AML-193 (cell line): ENCODE results near the gene IKZF2.

ENCODE experiments used
- DNase-seq, 2 experiments: peaks; one replicate each; lab custom pipeline; 2025; lab: John Stamatoyannopoulos, UW

The IKZF2 gene

DNA sequence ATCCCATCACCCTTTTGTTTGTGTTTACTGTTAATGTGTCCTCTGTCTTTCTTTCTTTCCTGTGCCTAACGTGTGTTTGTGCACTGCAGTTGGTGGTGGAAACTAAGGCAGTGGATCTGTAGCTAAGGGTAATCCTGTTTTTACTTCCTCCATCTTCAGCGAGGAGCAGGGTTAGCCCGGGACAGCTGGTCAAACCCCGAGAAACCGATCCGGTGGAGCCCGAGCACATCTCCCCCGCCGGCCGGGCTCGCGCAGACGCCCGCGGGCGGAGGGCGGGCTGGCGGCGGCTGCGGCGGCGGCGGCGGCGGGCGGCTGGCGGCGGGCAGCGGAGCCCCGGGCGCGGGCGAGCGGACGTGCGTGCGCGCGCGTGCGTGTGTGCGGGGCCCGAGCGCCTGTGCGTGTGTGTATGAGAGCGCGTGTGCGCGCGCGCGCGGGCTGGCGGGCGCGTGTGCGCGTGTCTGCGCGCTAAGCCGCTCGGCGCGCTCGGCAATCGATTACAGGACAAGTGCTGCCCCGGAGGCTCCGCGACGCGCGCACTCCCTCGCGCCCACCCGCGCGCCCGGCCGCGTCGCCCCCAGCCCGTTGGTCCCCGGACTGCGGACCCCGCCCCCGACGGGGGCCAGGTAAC lies at the start of gene IKZF2:
TSS of gene IKZF2 (minus strand) at position 176 of the 628 bp plus-strand sequence. CDS start 2,983 bp downstream, outside the sequence.
- peak; percentile 80 to 82 for DNase-seq

GRCh38 chr2:213199871-213200270 lies 48.5 kb upstream of the IKZF2 start:
- DNase-seq = no peak

- DNase-seq = no peak
Observed at GRCh38 chr2:213189001-213189899, 37.8 kb upstream of the IKZF2 start.

GRCh38 chr2:213188533-213188867 lies 37.1 kb upstream of the IKZF2 start:
- DNase-seq = no peak

DNA sequence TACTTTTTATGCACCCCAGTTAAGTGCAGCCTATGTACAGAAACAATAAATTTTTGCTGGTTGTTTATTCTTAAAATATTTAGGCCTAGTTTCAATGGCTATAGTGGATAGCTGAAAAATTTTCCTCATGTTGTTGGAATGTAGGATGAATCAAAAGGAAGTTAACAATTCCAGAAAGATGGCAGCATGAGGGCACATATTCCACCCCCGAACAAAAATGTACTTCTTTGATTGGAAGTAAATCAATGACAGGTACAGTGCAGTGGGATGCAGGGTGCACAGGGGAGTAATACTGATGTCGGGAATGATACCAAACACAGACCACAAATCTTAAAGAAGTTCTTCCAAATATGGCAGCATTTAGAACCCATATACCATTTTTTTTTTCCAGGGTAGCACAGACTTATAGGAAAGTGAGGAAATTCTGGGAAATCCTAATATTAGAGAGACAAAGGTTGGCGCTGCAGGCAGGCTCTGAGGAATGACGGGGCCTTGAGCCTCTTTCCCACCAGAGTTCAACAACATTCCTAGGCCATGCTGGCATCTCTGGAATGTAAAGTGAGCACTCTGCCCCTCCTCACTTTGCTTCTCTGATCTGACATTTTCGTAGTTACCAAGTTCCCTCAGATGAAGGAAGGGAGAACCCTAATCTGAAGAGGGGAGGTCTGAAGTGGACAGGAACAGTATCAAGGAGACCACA lies 36.6 kb upstream of the IKZF2 start:
- no peak for DNase-seq

DNA sequence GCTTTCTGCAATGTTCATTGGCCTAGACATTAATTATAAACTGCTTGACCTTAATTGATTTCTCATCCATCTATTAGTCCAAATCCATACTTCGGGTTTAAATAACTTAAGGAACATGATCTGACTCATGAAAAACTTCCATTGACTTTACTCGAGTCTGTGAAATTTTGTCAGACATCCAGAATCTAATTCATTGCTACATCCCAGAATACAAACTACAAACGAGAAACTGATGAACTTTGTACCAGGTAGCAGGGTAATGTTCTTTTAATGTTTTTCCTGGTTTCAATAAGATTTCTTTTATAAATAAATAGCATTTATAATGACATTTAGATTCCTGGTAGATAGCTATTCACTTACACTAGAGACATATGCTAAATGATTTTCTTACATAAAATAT lies 36.0 kb upstream of the IKZF2 start:
- DNase-seq = no peak

- DNase-seq = no peak
Observed at GRCh38 chr2:213185147-213185822, 33.9 kb upstream of the IKZF2 start.

GRCh38 chr2:213181712-213182111 lies 30.3 kb upstream of the IKZF2 start:
- DNase-seq = no peak

DNA sequence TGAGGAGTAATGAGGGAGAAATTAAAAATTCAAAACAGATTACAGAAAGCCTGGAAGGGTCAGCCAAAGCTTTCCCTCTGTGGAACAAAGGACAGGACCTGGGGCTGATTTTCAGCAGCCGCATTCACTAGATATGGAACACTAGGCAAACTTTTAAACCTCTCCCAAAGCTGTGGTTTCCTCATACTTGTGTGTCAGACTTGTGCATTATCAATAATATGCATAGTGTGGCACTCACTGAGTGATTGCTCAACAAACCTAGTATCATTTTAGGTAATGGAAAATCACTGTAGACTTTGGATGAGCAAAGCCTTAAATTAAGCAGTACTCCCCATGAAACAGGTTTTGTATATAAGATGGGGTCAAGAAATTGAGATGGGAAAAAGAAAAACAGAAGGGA lies 26.3 kb upstream of the IKZF2 start:
- no peak for DNase-seq

DNA sequence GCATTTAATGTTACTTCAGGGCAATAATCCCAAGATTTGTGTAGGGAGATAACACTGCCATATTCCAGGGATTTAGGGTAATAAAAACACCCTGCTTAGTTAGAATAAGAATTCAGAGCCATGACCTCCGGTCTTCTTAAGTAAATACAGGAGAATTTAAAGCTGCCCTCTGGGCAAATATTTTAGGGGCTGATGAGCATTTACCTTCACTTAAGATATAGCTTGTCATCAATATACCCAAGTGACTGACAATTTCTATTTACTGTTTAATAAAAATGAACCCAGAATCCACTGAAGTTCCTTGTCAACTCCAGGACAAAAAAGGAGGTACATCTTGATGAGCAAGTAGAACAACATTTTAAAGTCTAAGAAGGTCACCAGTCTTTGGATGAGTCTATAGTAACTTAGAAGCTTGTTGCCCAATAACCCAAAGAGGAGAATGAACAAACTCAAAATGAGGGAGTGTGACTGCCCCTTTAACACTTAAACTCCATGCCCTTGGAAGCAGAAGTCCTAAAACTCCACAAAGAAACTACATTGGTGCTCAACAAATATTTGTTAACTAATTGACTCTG lies 24.3 kb upstream of the IKZF2 start:
- no peak for DNase-seq

DNA sequence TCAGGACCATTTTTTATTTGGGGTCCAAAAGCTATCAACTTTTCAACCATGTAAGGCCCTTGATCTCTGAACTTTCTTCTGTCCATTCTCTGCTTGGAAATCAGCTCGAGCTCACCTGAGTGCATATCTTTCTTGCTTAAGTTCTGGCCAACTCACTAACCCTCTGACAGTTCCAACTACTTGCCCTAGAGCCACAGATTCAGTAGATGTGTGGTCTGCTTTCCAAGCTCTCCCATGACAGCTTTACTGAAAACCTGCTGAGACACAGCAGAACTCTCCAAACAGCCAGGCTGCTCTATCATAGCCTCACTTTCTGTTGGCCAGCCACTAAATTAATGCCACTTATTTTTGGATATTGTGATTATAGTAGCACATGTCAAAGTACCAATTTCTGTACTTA lies 21.2 kb upstream of the IKZF2 start:
- no peak for DNase-seq

- no peak for DNase-seq
Observed at GRCh38 chr2:213171147-213171546, 19.7 kb upstream of the IKZF2 start.

DNA sequence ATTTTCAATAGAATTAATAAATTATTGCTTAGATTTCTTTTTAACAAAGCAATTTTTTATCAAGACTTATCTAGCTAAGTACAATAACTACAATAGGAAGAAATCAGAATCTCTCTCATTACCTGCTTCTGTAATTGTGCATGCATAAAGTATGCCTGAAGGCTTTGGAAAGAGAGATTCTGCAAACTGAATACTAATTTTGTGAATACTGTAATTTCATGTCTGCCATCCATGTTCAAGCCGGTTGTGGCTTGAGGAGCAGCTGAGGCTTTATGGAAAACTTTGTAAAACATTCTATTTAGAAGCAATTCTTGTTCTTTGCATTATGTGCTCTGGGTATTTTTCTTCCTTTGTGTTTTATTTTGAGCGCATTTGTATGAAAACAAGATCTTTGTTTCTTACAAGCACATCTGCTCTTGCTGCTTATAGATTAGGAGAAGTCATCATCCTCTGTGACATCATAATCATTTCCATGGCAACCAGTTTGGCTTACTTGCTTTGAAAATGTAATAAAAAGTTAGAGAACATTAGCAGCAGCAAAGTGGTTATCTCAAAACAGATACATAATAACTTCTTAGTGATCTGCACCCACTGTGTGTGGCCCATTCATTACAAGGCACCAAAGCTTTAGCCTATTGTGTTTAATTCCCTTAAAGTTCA lies 16.0 kb upstream of the IKZF2 start:
- DNase-seq = no peak

DNA sequence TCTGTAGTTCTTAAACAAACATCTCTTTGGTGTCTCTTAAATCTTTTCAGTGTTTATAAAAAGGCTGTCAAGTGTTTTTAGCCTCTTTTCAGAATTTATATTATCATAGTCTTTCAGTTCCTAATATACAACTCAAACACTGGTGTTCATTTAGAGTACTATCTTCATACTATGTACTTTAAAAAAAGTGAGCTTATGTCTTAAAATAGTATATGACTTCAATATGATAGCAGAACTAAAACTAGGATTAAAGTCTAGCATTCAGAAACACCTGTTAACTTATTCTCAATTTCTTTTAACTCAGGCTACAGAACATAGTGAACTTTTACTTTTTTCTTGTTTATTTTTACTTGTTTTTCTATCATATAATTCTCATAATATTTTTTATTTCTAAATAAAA lies 14.7 kb upstream of the IKZF2 start:
- DNase-seq = no peak

DNA sequence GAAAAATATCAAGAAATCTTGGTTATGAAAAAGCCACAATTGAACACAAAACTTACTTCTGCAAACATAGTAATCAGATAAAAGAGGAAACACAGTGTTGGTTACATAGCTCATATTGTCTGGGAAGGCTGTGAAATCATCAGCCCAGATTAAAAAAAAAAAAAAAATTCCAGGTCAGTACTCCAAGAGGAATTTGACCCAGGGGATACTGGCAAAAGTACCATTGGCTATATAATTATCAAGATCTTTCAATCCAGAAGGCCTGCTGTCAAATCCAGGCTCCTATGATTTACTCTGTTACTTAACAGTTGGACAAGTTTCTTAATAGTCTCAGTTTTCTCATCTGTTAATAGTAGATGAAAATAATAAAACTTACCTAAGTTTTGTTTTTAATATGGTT lies 12.9 kb upstream of the IKZF2 start:
- no peak for DNase-seq

DNA sequence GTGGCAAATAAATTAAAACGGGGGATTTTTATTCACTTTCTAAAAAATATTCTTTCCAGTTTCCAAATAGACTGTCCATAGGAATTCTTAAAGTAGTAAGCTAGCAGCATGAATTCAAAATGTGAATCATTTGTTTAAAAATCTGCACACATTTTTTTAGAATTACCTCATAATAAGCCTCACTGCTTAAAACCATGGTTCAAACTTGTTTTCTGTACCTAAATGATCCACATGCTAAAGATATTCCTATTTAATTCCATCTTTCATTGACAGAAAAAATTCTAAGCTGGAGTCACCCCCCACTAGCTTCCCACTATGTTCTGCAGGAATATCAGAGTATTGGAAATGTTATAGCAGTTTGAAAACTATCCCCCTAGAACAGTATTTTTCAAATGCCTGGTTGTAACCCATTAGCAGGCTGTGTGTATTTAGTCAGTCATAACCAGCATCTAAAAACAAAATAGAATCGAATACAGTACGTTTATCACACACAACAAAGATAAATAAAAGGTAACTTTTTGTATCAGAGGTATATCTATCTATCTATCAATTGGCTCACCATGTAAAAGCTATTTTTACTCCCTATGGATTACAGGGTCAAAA lies 11.2 kb upstream of the IKZF2 start:
- no peak for DNase-seq

GRCh38 chr2:213161759-213162515 lies 10.5 kb upstream of the IKZF2 start:
- no peak for DNase-seq

DNA sequence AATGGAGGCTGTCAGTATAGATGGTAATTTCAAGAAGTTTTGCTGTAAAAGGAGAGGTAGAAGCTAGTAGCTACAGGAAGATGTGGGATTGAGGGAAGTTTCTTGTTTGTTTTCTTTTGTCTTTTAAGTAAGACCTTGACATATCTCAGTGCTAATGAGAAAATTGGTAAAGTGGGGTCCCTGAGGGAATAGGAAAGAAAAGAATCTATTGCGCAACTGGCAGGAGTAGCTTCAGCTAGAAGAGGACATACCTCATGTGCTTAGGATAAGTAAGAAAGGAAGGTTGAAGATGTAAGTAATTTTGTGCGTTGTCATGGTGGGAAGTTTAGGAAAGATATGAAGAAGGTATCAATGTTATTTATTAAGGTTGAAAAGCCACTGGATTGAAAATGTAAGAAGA lies 8.4 kb upstream of the IKZF2 start:
- DNase-seq = no peak

- DNase-seq = no peak
Observed at GRCh38 chr2:213157242-213157641, 5.8 kb upstream of the IKZF2 start.

- no peak for DNase-seq
Observed at GRCh38 chr2:213156717-213157116, 5.3 kb upstream of the IKZF2 start.
